GM10847 (cell line): Measurements from ENCODE around the gene KLRG1.

Experiments
- POLR2A ChIP-seq: IDR thresholded peaks from 2 replicates; pipeline ENCODE4 v1.6.1; 2011; ENCODE audit not compliant: insufficient read length; ENCODE audit errors: extremely low read depth

Gene KLRG1

DNA sequence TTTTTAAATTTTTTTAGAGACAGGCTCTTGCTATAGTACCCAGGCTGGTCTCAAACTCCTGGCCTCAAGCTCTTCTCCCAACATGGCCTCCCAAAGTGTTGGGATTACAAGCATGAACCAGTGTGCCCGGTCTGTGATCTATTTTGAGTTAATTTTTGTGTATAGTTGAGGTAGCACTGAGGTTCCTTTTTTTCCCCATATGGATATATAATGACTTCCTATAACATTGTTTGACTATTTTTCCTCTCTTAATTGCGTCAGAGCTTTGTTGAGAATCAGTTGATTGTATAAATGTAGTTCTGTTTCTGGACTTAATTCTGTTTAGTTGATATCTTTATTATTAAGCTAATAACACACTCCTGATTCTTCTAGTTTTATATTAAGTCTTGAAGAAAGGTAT lies 31.3 kb upstream of the KLRG1 start:
- no peak for TF ChIP-seq POLR2A

DNA sequence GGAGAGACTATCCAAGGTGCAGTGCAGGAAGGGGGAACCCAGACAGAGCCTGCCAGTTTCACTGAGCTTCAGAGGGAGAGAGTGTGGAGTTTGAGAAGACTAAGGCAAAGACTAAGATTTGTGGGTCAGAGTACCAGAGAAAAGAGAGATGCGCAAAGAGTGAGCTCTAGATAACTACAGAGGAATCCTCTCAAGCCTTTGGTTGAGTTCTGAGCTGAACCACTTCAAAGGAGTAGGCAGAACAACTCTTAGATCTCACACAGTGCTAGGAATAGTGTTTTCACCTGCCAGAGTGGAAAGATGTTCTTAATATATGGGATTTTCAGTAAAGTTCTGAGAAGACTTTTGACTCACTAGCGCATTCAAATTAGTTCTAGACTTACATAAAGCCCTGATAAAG lies 29.2 kb upstream of the KLRG1 start:
- no peak for TF ChIP-seq POLR2A

DNA sequence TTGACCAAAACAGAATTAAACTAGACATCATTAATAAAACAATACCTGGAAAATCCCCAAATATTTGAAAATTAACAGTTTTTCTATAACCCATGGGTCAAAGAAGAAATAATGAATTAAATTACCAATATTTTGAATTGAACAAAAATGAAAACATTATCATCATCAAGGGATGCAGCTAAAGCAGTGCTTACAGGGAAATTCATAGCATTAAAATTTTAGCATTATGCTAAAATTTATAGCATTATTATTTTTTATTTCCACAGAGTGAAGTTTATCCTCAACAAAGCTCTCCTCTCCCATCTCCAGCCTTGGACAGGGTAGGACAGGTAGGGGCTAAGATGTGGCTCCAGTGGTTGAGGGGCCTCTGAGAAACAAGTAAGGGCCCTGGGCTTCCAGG lies 20.6 kb upstream of the KLRG1 start:
- no peak for TF ChIP-seq POLR2A

DNA sequence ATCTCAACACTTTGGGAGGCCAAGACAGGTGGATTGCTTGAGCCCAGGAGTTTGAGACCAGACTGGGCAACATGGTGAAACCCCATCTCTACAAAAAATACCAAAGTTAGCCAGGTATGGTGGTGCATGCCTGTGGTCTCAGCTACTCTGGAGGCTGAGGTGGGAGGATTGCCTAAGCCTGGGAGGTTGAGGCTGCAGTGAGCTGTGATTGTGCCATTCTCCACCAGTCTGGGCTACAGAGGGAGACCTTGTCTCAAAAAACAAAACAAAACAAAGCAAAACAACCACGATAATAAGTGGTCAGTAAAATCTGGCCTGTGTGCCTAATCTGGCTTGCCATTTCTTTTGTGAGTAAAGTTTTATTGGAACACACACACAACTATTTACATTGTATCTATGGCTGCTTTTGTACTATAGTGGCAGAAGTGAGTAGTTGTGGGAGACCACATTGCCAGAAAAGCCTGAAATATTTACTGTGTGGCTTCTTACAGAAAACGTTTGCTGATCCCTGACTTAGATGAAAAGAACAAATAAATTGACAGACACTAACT lies 19.4 kb upstream of the KLRG1 start:
- TF ChIP-seq POLR2A: no peak

- no peak for TF ChIP-seq POLR2A
Measured at GRCh38 chr12:8970432-8970831, 18.9 kb upstream of the KLRG1 start.

GRCh38 chr12:8980137-8980536 lies 9.2 kb upstream of the KLRG1 start:
- TF ChIP-seq POLR2A: no peak

DNA sequence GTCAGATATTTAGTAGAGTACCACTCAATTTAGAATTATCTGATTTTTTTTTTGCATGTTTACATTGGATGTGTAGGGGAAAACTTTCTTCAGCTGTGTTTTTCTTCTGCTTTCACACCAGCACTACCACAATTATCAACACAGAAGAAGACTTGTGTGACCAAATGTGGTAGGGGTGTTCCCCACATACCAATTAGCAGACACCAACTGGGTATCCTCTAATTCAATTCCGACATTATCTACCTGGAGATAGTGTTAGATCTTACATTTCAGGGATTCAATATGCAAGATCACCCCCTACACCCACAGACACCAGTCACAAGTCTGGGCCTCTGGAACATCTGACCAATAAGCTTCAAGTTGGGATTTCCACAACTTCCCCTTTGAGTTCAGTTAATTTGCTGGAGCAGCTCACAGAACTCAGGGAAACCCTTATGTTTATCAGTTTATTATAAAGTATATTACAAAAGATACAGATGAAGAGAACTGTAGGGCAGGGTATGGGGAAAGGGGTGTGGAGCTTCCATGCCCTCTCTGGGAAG lies 4.1 kb upstream of the KLRG1 start:
- no peak for TF ChIP-seq POLR2A

GRCh38 chr12:8987163-8987562 lies 2.2 kb upstream of the KLRG1 start:
- no peak for TF ChIP-seq POLR2A

DNA sequence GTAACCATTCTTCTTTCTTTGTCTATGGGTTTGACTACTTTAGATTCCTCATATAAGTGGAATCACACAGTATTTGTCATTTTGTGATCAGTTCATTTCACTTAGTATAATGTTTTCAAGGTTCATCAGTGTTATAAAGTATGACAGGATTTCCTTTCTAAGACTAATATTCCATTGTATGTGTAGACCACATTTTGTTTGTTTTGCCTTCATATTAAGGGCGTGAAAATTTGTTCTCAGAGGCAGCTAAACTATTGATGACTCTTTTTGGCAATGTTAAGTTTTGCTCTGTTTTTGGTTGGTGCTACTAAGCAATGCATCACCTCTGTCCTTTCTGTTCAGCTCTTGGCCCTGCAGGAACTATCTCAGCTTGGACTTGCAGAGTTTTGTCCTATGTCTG lies 1.7 kb upstream of the KLRG1 start:
- no peak for TF ChIP-seq POLR2A

- TF ChIP-seq POLR2A: no peak
Measured at GRCh38 chr12:8991371-8992345, 2.3 kb downstream of the KLRG1 start.

GRCh38 chr12:8993827-8994226 lies 4.5 kb downstream of the KLRG1 start:
- no peak for TF ChIP-seq POLR2A

DNA sequence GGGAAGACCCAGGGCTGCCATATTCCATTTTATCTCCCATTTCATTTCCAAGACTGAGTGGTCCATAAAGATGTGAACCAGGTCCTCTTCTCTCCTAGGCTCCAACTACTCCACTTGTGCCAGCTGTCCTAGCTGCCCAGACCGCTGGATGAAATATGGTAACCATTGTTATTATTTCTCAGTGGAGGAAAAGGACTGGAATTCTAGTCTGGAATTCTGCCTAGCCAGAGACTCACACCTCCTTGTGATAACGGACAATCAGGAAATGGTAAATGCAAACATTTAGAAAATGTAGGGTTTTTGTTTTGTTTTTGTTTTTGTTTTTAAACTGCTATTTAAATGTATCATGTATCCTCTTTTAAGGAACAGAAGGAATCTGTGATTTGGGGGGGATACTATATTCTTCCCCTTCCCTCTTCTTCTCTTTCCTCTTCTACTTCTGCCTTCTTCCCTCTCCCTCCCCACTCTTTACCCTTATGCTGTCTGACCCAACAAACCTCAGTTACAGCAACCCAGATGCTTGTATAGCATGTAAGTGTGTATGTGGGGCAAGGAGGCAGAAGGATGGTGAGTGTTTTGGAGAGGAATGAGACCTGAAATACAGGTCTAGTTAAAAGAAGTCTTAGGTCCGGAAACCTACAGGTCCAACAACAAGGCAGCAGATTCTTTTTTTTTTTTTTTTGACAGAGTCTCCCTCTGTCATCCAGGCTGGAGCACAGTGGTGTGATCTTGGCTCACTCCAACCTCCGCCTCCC lies 5.9 kb downstream of the KLRG1 start:
- no peak for TF ChIP-seq POLR2A

GRCh38 chr12:8996682-8997405 lies 7.5 kb downstream of the KLRG1 start:
- no peak for TF ChIP-seq POLR2A

GRCh38 chr12:9001233-9001632 lies 11.9 kb downstream of the KLRG1 start:
- no peak for TF ChIP-seq POLR2A

DNA sequence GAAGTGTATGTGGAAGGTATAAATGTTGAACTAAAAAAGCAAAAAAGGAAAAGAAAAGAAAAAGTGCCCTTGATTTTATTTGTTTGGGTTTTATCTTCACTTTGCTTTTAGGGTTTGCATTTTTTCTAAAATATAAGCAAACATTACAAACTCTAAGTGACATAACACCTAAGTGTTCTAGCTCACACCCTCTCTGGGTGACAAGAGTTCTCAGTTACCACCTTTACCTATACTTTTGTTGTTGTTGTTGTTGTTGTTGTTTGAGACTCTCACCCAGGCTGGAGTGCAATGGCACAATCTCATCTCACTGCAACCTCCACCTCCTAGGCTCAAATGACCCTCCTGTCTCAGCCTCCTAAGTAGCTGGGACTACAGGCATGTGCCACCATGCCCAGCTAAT lies 13.0 kb downstream of the KLRG1 start:
- TF ChIP-seq POLR2A: no peak
